Measurements from ENCODE around the gene XIRP1. TPM values are rescaled to one million over a fixed set of nuclear protein-coding genes. Genes with fewer than 3 reads are reported as not detected.

The XIRP1 gene
- total and polyA plus RNA-seq, 2 donors (not counting 1 experiment from before 2014, with no cell fraction given) = not detected

GRCh38 chr3:39156421-39156820 lies 36.0 kb downstream of the XIRP1 start:
- no peaks in the 10 kb centered on the region for H3K27me3 ChIP-seq (replicated peaks in 1 of 4; ENCODE audit: control extremely low read depth in 1 of 4, control insufficient read depth in 3 of 4, insufficient read depth in 4 of 4, low read length in 3 of 4)
- H3K36me3 ChIP-seq (replicated peaks in 1 of 2; ENCODE audit: control extremely low read depth in 1 of 2, control insufficient read depth in 1 of 2, extremely low read depth in 1 of 2, insufficient read depth in 2 of 2, low read length in 1 of 2) = no peaks in the 10 kb centered on the region
- Mint-ChIP-seq H3K9me3 (ENCODE audit: insufficient read depth) (no peaks in the 10 kb centered on the region), H3K4me1 (peaks cover 15% of the 10 kb centered on the region), H3K4me3 (no peak overlapping the region), H3K27me3 (no peaks in the 10 kb centered on the region), H3K27ac (no peak overlapping the region)
- ChIA-PET CTCF (interaction anchor here (1.2 to 4.7 kb wide), 3 partner anchors 21 to 131 kb away, joined by 3 to 14 read pairs (median 3); no protein-coding TSS in a partner anchor), POLR2A (interaction anchor here (0.7 kb wide), 1 partner anchor 51 kb away, joined by 4 read pairs; no protein-coding TSS in a partner anchor)
- no peaks in the 10 kb centered on the region for H3K9me3 ChIP-seq (ENCODE audit: control extremely low read depth in 1 of 3, control insufficient read depth in 2 of 3, insufficient read depth in 1 of 3, low read length in 2 of 3)
- TF ChIP-seq, protein P1, sequence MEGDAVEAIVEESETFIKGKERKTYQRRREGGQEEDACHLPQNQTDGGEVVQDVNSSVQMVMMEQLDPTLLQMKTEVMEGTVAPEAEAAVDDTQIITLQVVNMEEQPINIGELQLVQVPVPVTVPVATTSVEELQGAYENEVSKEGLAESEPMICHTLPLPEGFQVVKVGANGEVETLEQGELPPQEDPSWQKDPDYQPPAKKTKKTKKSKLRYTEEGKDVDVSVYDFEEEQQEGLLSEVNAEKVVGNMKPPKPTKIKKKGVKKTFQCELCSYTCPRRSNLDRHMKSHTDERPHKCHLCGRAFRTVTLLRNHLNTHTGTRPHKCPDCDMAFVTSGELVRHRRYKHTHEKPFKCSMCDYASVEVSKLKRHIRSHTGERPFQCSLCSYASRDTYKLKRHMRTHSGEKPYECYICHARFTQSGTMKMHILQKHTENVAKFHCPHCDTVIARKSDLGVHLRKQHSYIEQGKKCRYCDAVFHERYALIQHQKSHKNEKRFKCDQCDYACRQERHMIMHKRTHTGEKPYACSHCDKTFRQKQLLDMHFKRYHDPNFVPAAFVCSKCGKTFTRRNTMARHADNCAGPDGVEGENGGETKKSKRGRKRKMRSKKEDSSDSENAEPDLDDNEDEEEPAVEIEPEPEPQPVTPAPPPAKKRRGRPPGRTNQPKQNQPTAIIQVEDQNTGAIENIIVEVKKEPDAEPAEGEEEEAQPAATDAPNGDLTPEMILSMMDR (IDR thresholded peaks at IDR 0.05) = no peak
- TF ChIP-seq EZH2 (IDR thresholded peaks at IDR 0.05; ENCODE audit: borderline replicate concordance, insufficient read depth, low read depth, low read length, poor library complexity, severe bottlenecking) = no peak
- no peak for DNase-seq
- no peak overlapping the region for H3K4me2 ChIP-seq (replicated peaks; ENCODE audit: low read depth, low read length, poor library complexity, severe bottlenecking)
- H3K4me1 ChIP-seq (ENCODE audit: control insufficient read depth in 2 of 2, insufficient read depth in 2 of 2, low read length in 2 of 2) = peaks cover 9 to 20% of the 10 kb centered on the region in 2 donors
- intact Hi-C loops (cut with micrococcal nuclease) = no loop called here
- no peak overlapping the region for H2AFZ ChIP-seq (ENCODE audit: insufficient read depth, low read depth, low read length, poor library complexity, severe bottlenecking)
- H3K4me3 ChIP-seq (ENCODE audit: control extremely low read depth in 1 of 5, extremely low read depth in 1 of 5, insufficient read depth in 1 of 5, low read depth in 2 of 5, low read length in 4 of 5) = no peak overlapping the region
- no peak for ATAC-seq (ENCODE audit: low read depth)
- H3K9ac ChIP-seq (ENCODE audit: low read length) = no peak overlapping the region
- H4K20me1 ChIP-seq (ENCODE audit: control insufficient read depth, insufficient read depth, low read length, poor library complexity, severe bottlenecking) = peaks cover 19% of the 10 kb centered on the region
- H3K27ac ChIP-seq (ENCODE audit: low read length in 2 of 2) = no peak overlapping the region
- WGBS (ENCODE audit: insufficient coverage) = 97% methylated on average over 3 of the region's 4 CpGs
- H3K79me2 ChIP-seq (ENCODE audit: control insufficient read depth, insufficient read depth, low read length) = peaks cover 19% of the 10 kb centered on the region

GRCh38 chr3:39154280-39155021 lies 37.9 kb downstream of the XIRP1 start:
- Mint-ChIP-seq H3K4me1 (peaks cover 35% of the 10 kb centered on the region), H3K9me3 (ENCODE audit: insufficient read depth) (no peaks in the 10 kb centered on the region), H3K4me3 (peak overlapping the region; percentile 73), H3K27me3 (no peaks in the 10 kb centered on the region), H3K27ac (peak overlapping the region; percentile 90)
- Histone ChIP-seq H3K4me1 (ENCODE audit: control insufficient read depth in 2 of 2, insufficient read depth in 2 of 2, low read length in 2 of 2) (peaks cover 29 to 39% of the 10 kb centered on the region in 2 donors), H4K20me1 (ENCODE audit: control insufficient read depth, insufficient read depth, low read length, poor library complexity, severe bottlenecking) (peaks cover 38% of the 10 kb centered on the region), H3K4me3 (ENCODE audit: control extremely low read depth in 1 of 5, extremely low read depth in 1 of 5, insufficient read depth in 1 of 5, low read depth in 2 of 5, low read length in 4 of 5) (no peak overlapping the region), H2AFZ (ENCODE audit: insufficient read depth, low read depth, low read length, poor library complexity, severe bottlenecking) (no peak overlapping the region), H3K9ac (ENCODE audit: low read length) (no peak overlapping the region), H3K79me2 (ENCODE audit: control insufficient read depth, insufficient read depth, low read length) (peaks cover 38% of the 10 kb centered on the region), H3K36me3 (replicated peaks in 1 of 2; ENCODE audit: control extremely low read depth in 1 of 2, control insufficient read depth in 1 of 2, extremely low read depth in 1 of 2, insufficient read depth in 2 of 2, low read length in 1 of 2) (no peaks in the 10 kb centered on the region), H3K4me2 (replicated peaks; ENCODE audit: low read depth, low read length, poor library complexity, severe bottlenecking) (peak overlapping the region; percentile 98), H3K27me3 (replicated peaks in 1 of 4; ENCODE audit: control extremely low read depth in 1 of 4, control insufficient read depth in 3 of 4, insufficient read depth in 4 of 4, low read length in 3 of 4) (no peaks in the 10 kb centered on the region), H3K27ac (ENCODE audit: low read length in 2 of 2) (no peak overlapping the region), H3K9me3 (ENCODE audit: control extremely low read depth in 1 of 3, control insufficient read depth in 2 of 3, insufficient read depth in 1 of 3, low read length in 2 of 3) (no peaks in the 10 kb centered on the region)
- ChIA-PET CTCF (interaction anchor here (1.0 to 1.6 kb wide), 2 partner anchors 25 to 134 kb away, joined by 3 to 6 read pairs; no protein-coding TSS in a partner anchor), POLR2A (interaction anchor here (0.7 kb wide), 1 partner anchor 48 kb away, joined by 3 read pairs; no protein-coding TSS in a partner anchor)
- ATAC-seq (ENCODE audit: low read depth) (no peak), DNase-seq (peak; percentile 28)
- TF ChIP-seq, protein P1 (IDR thresholded peaks at IDR 0.05) = no peak
- no peak for TF ChIP-seq EZH2 (IDR thresholded peaks at IDR 0.05; ENCODE audit: borderline replicate concordance, insufficient read depth, low read depth, low read length, poor library complexity, severe bottlenecking)
- 90% methylated on average over 14 of the region's 18 CpGs for WGBS (ENCODE audit: insufficient coverage)
- intact Hi-C loops (cut with micrococcal nuclease) = no loop called here
